Ovary (tissue), 3 donors: ENCODE data around the gene TBC1D19.

Experiments used
- CTCF ChIP-seq, 3 donors: fragments of 450-650 bp in 2 of 3; fragments of 200-600 bp in 1 of 3; IDR thresholded peaks; one replicate each; pipeline versions ENCODE4 v1.5.1 to v1.8.0; 2016 to 2022; ENCODE audit warnings: antibody characterized with exemption in 3 of 3, mild to moderate bottlenecking in 1 of 3
- EP300 ChIP-seq: sonication (generic); formaldehyde crosslinking; IDR thresholded peaks from one replicate; pipeline ENCODE4 v1.6.1; 2017; ENCODE audit warnings: antibody characterized with exemption
- POLR2A ChIP-seq: fragments of 450-650 bp; IDR thresholded peaks from one replicate; pipeline ENCODE4 v1.6.1; 2017; ENCODE audit warnings: antibody characterized with exemption, mild to moderate bottlenecking, moderate library complexity
- donor health status: DM: no; HTN: no; CAD: no.

DNA sequence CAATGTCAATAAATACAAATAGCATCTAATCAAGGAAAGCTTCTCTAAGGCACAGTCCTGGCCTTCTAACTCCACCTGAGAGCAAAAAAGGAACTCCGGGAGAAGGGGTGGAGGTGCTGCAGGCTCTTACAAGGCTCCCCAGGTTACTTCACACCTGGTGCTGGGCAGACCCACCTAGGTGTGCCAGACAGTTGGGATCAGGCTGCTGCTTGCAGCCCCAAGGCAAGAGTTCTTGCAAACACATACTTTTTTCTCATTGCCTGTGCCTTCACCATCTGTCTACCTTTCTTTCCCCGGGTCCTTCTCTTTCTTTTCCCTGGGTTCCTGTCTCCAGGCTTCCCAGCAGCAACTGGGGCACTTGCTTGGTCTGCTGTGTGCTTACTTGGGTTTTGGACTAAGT is 195.3 kb downstream of the TBC1D19 start:
- TF ChIP-seq EP300 (no peak), CTCF (IDR thresholded peaks at IDR 0.05) (no peak), POLR2A (no peak)
